ENCODE data around the gene MLN.

DNA sequence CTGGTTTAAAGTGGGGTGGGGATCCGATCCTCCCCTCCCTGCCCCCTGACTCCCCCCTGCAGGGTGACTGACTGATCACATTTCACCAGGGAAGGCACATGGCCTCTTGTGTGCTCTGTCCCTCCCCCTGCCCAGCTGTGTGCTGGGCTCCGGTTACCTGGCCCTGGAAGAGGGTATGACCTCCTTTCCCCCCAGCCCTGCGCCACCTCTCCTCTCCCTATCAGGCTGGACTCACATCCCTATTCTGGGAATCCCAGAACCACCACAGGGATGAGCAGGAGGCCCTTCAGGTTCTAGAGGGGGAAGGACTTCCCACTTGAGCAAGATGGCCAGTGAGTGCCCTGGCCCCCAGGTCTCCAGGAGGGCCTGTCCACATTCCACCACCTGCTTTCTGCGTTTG, 55.0 kb downstream of the MLN start:
- TF ChIP-seq, protein P1, sequence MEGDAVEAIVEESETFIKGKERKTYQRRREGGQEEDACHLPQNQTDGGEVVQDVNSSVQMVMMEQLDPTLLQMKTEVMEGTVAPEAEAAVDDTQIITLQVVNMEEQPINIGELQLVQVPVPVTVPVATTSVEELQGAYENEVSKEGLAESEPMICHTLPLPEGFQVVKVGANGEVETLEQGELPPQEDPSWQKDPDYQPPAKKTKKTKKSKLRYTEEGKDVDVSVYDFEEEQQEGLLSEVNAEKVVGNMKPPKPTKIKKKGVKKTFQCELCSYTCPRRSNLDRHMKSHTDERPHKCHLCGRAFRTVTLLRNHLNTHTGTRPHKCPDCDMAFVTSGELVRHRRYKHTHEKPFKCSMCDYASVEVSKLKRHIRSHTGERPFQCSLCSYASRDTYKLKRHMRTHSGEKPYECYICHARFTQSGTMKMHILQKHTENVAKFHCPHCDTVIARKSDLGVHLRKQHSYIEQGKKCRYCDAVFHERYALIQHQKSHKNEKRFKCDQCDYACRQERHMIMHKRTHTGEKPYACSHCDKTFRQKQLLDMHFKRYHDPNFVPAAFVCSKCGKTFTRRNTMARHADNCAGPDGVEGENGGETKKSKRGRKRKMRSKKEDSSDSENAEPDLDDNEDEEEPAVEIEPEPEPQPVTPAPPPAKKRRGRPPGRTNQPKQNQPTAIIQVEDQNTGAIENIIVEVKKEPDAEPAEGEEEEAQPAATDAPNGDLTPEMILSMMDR (IDR thresholded peaks at IDR 0.05; ENCODE audit: poor library complexity), result no peak
- TF ChIP-seq EZH2phosphoT487 (IDR thresholded peaks at IDR 0.05; ENCODE audit: low read depth, severe bottlenecking, unreplicated experiment), result no peak
